Upper lobe of right lung (tissue), 1 donor: ENCODE data around the gene LYPD6B. TPM values are rescaled to one million over a fixed set of nuclear protein-coding genes. Genes with fewer than 3 reads are reported as not detected.

Source experiments
- ATAC-seq: fragments of 200-7000 bp; cut with Tn5 transposase; one replicate; pipeline ENCODE4 v1.9.1; 2020; ENCODE audit warnings: mild to moderate bottlenecking, moderate library complexity
- DNase-seq: peaks from one replicate; pipeline ENCODE4 v3.0.0-alpha.2; 2020
- H3K27ac ChIP-seq: fragments of 200-600 bp; one replicate; pipeline ENCODE4 v1.8.0; 2022
- H3K27me3 ChIP-seq: fragments of 200-600 bp; one replicate; pipeline ENCODE4 v1.8.0; 2022; ENCODE audit warnings: mild to moderate bottlenecking
- H3K36me3 ChIP-seq: fragments of 200-600 bp; one replicate; pipeline ENCODE4 v1.8.0; 2022
- H3K4me1 ChIP-seq: fragments of 200-600 bp; one replicate; pipeline ENCODE4 v1.8.0; 2022
- H3K4me3 ChIP-seq: fragments of 200-600 bp; one replicate; pipeline ENCODE4 v1.8.0; 2022; ENCODE audit warnings: mild to moderate bottlenecking
- H3K9me3 ChIP-seq: fragments of 200-600 bp; one replicate; pipeline ENCODE4 v1.8.0; 2022
- CTCF ChIP-seq: fragments of 200-600 bp; IDR thresholded peaks from one replicate; pipeline ENCODE4 v1.8.0; 2022; ENCODE audit warnings: antibody characterized with exemption
- intact Hi-C: fragments of 100-400 bp; cut with DNase I; formaldehyde crosslinking; loops from one replicate; pipeline ENCODE4 v1.11.0; 2022
- total RNA-seq: library from RNA; stranded (reverse); fragmentation: NEBNext Ultra II Directional; extraction: Animal tissue kit (Norgen Biotek cat#: 25700); gene quantifications from one replicate; pipeline ENCODE4 v1.2.1, GENCODE V29; 2021
- donor health status: DM: no; HTN: yes; CAD: no; lungs with severe emphysema.

Gene LYPD6B
- total RNA-seq, 1 donor from 2014 or later: 0.78 TPM

DNA sequence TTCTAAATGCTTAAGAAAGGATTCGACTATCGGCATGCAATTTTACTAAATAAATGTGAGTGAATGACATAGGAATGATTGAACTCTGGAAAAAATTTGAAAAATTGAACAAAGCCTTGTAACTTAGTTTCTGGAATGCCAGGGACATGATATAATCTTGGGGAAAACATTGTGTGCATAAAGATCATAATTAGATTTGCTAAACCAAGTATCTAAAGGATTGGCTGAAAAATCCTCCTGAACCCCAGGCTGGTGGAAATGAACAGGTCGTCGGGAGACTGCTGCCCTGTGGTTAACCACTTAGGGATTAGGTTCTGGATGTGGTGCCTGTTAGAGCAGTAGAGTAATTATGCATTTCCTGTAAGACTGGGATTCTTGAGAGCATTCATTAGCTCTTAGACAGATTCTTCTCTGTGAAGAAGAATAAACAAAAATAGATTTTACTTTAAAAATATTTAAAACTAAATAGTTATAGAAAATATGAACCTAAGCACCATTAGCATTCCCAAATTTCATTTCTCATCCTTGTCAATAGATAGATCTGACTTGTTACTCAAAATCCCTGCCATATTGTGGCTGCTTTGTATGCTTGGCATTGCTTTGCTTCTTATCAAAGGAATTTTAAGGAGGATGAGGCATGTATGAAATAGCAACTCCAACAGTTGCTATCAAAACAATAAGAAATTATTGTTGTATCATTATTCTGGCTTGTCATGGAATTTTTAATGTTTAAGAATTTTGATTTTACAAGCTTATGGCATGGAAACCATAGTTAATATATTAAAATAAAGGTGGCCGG is 55.9 kb downstream of the LYPD6B start:
- no peak for DNase-seq
- intact Hi-C loops: no loop called here

DNA sequence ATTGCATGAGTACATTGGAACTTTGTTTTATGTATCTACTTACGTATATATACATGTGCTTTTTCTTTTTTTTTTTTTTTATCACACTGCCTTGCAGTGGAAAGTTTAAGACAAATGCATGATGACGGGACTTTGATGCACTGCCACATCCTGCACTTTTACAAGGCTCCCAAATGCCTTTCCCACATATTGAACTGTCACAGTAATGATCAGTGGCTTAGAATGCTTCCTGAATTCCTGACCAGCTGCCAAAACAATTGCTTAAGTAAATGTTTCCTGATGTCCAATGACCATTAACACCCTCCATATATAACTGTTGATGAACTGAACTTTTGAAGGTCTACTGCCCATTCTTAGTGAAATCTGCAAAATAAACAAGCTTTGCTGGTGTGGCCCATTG is 60.2 kb downstream of the LYPD6B start:
- no peak for ATAC-seq
- no peak overlapping the region for H3K27ac ChIP-seq
- no peaks in the 10 kb centered on the region for H3K9me3 ChIP-seq
- no peaks in the 10 kb centered on the region for H3K36me3 ChIP-seq
- no peaks in the 10 kb centered on the region for H3K27me3 ChIP-seq
- no peak for DNase-seq
- H3K4me1 ChIP-seq: no peaks in the 10 kb centered on the region
- TF ChIP-seq CTCF: no peak
- H3K4me3 ChIP-seq: no peak overlapping the region
- intact Hi-C loops: no loop called here

More for the DNA sequence above, 55.9 kb downstream of the LYPD6B start:
- Histone ChIP-seq H3K27ac (no peak overlapping the region), H3K9me3 (no peaks in the 10 kb centered on the region), H3K4me3 (no peak overlapping the region), H3K36me3 (no peaks in the 10 kb centered on the region), H3K4me1 (no peaks in the 10 kb centered on the region), H3K27me3 (no peaks in the 10 kb centered on the region)
- no peak for ATAC-seq
- no peak for TF ChIP-seq CTCF

- no peaks in the 10 kb centered on the region for H3K36me3 ChIP-seq
- H3K4me1 ChIP-seq: no peaks in the 10 kb centered on the region
- no peak overlapping the region for H3K4me3 ChIP-seq
- DNase-seq (no peak), ATAC-seq (no peak)
- no peak overlapping the region for H3K27ac ChIP-seq
- H3K27me3 ChIP-seq: no peaks in the 10 kb centered on the region
- intact Hi-C loops: no loop called here
- H3K9me3 ChIP-seq: no peaks in the 10 kb centered on the region
- no peak for TF ChIP-seq CTCF
These were observed 60.8 kb downstream of the LYPD6B start for GRCh38 chr2:149099298-149099697.

DNA sequence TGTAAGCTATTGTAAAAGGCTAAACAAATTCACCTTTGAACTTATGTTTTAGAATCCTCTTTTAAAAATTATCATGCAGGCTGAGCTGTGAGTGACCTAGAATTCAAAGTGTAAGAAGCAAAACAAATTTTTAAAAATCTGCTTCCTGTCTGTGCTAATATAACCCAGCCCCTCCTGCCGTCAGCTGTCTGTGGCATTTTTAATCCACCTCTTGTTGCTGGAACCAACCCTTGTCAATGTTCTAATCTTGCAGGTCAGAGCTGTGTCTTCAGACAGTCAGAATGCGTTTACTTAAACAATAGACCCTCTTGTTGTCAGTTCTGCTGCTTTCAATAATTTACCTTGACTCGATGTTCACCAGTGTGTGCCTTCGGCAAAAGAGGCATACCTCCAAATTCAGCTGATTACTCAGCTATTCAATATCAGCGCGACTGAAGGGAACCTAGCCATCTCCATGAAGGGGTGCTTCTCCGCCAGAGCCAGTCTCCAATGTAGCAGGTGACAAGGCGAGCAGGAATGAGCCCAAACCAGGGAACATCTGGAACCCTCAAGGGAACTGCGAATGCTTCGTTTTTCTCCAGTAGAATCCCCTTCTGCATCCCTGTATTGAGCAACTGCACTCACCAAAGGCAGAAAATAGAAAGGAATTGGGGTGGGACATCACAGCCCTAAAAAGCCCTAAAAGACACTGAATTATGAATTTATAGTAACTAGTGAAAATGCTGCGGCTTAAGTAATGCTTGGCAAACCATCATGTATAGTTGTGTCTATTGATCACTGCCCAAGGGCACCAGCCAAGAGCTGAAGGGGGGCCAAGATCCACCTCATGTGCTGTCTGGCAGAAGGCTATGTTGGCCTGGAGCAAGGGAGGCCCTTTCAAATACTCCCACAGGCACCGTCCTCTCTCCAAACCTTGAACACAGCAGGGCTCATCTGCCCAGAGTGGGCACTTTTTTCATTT is 62.5 kb downstream of the LYPD6B start:
- no peak overlapping the region for H3K4me3 ChIP-seq
- intact Hi-C loops: no loop called here
- no peak for DNase-seq
- H3K4me1 ChIP-seq: no peaks in the 10 kb centered on the region
- no peaks in the 10 kb centered on the region for H3K27me3 ChIP-seq
- H3K27ac ChIP-seq: no peak overlapping the region
- ATAC-seq: no peak
- no peaks in the 10 kb centered on the region for H3K9me3 ChIP-seq
- H3K36me3 ChIP-seq: no peaks in the 10 kb centered on the region
- TF ChIP-seq CTCF: no peak

- Histone ChIP-seq H3K4me1 (no peaks in the 10 kb centered on the region), H3K9me3 (no peaks in the 10 kb centered on the region), H3K27me3 (no peaks in the 10 kb centered on the region), H3K4me3 (no peak overlapping the region), H3K36me3 (no peaks in the 10 kb centered on the region), H3K27ac (no peak overlapping the region)
- DNase-seq: no peak
- ATAC-seq: no peak
- intact Hi-C loops: no loop called here
- TF ChIP-seq CTCF: no peak
These were observed 63.3 kb downstream of the LYPD6B start for GRCh38 chr2:149101818-149102217.
